Panc1 (cell line): Measurements from ENCODE around the gene CMIP. TPM values are rescaled to one million over a fixed set of nuclear protein-coding genes. Genes with fewer than 3 reads are reported as not detected.

ENCODE experiments used
- ATAC-seq: fragments of 200-7000 bp; cut with Tn5 transposase; 2 replicates; pipeline ENCODE4 v1.9.1; 2020; ENCODE audit warnings: mild to moderate bottlenecking, moderate library complexity
- BruUV-seq: library from RNA; stranded (reverse); fragments of 400-500 nt; replicated peaks from 2 replicates; lab custom pipeline; 2021; lab: Mats Ljungman, UMichigan
- CTCF ChIA-PET: fragments of 300-600 bp; sonication (Branson Sonifier 250); formaldehyde crosslinking; loops from one replicate; lab custom pipeline; 2022; ENCODE audit warnings: antibody characterized with exemption; lab: Charles Lee
- POLR2A ChIA-PET: fragments of 300-600 bp; sonication (Branson Sonifier 250); formaldehyde crosslinking; loops from one replicate; lab custom pipeline; 2022; ENCODE audit warnings: antibody characterized with exemption; lab: Charles Lee
- DNase-seq: peaks from one replicate; pipeline ENCODE4 v3.0.0-alpha.2; 2010; ENCODE audit warnings: low read depth, low spot score
- H3K27ac ChIP-seq: 2 replicates; pipeline ENCODE4 v1.5.1; 2011; ENCODE audit warnings: mild to moderate bottlenecking, low read length, inconsistent platforms
- H3K27me3 ChIP-seq: fragments of 200-500 bp; sonication (Bioruptor generic); 2 replicates; pipeline ENCODE4 v1.6.0; 2014; ENCODE audit warnings: low read length, inconsistent platforms; ENCODE audit not compliant: control insufficient read depth, insufficient read depth
- H3K36me3 ChIP-seq: fragments of 200-500 bp; sonication (Bioruptor generic); 2 replicates; pipeline ENCODE4 v1.5.1; 2014; ENCODE audit warnings: inconsistent platforms, mild to moderate bottlenecking, low read length, moderate library complexity; ENCODE audit not compliant: control insufficient read depth, insufficient read depth
- H3K4me1 ChIP-seq: 2 replicates; pipeline ENCODE4 v1.5.1; 2011; ENCODE audit warnings: inconsistent platforms, mild to moderate bottlenecking, low read length, moderate library complexity; ENCODE audit not compliant: control insufficient read depth, insufficient read depth
- H3K4me3 ChIP-seq, 2 experiments: 2 replicates each; pipeline ENCODE4 v1.5.1; 2011 to 2012; ENCODE audit warnings: low read depth in 2 of 2, low read length in 2 of 2, mild to moderate bottlenecking in 2 of 2, inconsistent platforms in 1 of 2, moderate library complexity in 1 of 2
- H3K9me3 ChIP-seq: fragments of 200-500 bp; sonication (Bioruptor generic); 2 replicates; pipeline ENCODE4 v1.5.1; 2014; ENCODE audit warnings: low read depth, mild to moderate bottlenecking, inconsistent platforms, low read length, moderate library complexity; ENCODE audit not compliant: control insufficient read depth, insufficient read depth
- POLR2AphosphoS5 ChIP-seq: IDR thresholded peaks from 2 replicates; pipeline ENCODE4 v1.6.1; 2012; ENCODE audit warnings: mild to moderate bottlenecking, low read depth, low read length, moderate library complexity
- SIN3A ChIP-seq: IDR thresholded peaks from 2 replicates; pipeline ENCODE4 v1.6.1; 2012; ENCODE audit warnings: low read depth, mild to moderate bottlenecking, low read length, moderate library complexity, borderline replicate concordance; ENCODE audit not compliant: insufficient read depth
- TCF7L2 ChIP-seq: IDR thresholded peaks from 2 replicates; pipeline ENCODE4 v1.6.1; 2011; ENCODE audit warnings: mild to moderate bottlenecking, low read depth, low read length, inconsistent platforms
- in situ Hi-C: cut with HindIII; loops from 2 replicates; pipeline ENCODE4 v1.10.0; 2016; ENCODE audit warnings: low sequenced_read_pairs, low pct_unique_long_range_greater_than_20kb
- intact Hi-C: fragments of 100-400 bp; cut with micrococcal nuclease; formaldehyde crosslinking; loops from one replicate; pipeline ENCODE4 v1.10.0; 2022; ENCODE audit not compliant: unreplicated experiment
- total RNA-seq: library from RNA; stranded (reverse); gene quantifications from one replicate; pipeline ENCODE4 v1.2.1, GENCODE V29; 2021; ENCODE audit not compliant: unreplicated experiment
- TF ChIP-seq, protein P1 (sequence below): fragments of 450-650 bp; IDR thresholded peaks from 2 replicates; pipeline ENCODE4 v1.5.1; 2017; ENCODE audit warnings: mild to moderate bottlenecking
- TF ChIP-seq, protein P2 (sequence below), 2 experiments: IDR thresholded peaks; 2 replicates each; pipeline ENCODE4 v1.6.1; 2011 to 2012; ENCODE audit warnings: low read depth in 2 of 2, control low read depth in 1 of 2, low read length in 1 of 2, mild to moderate bottlenecking in 1 of 2, moderate library complexity in 1 of 2; ENCODE audit not compliant: insufficient read depth in 1 of 2

Gene CMIP
- total RNA-seq, 1 experiment from 2014 or later: 49.7 TPM

DNA sequence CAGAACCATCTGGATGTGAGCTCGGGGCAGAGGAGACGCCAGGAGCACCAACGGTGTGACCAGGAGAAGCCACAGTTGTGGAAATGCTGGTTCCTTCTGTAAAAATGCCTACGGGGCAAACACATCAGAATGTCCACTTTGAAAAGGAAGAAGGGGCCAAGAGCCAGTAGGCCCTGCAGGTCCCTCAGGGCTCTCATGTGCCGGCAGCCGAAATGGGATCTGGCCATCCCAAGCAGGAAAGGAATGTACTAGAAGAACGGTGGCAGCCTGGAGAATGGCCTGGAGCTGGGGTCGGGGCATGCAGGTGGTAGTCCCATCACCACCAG, 172.4 kb downstream of the CMIP start:
- in situ Hi-C loops: no loop called here
- ATAC-seq (no peak), DNase-seq (no peak)
- POLR2A ChIA-PET: no interaction called here
- Histone ChIP-seq H3K9me3 (no peaks in the 10 kb centered on the region), H3K4me3 (no peak overlapping the region), H3K27ac (no peak overlapping the region), H3K27me3 (no peaks in the 10 kb centered on the region), H3K36me3 (no peaks in the 10 kb centered on the region), H3K4me1 (no peaks in the 10 kb centered on the region)
- CTCF ChIA-PET: no interaction called here
- TF ChIP-seq TCF7L2: no peak
- TF ChIP-seq, protein P1, sequence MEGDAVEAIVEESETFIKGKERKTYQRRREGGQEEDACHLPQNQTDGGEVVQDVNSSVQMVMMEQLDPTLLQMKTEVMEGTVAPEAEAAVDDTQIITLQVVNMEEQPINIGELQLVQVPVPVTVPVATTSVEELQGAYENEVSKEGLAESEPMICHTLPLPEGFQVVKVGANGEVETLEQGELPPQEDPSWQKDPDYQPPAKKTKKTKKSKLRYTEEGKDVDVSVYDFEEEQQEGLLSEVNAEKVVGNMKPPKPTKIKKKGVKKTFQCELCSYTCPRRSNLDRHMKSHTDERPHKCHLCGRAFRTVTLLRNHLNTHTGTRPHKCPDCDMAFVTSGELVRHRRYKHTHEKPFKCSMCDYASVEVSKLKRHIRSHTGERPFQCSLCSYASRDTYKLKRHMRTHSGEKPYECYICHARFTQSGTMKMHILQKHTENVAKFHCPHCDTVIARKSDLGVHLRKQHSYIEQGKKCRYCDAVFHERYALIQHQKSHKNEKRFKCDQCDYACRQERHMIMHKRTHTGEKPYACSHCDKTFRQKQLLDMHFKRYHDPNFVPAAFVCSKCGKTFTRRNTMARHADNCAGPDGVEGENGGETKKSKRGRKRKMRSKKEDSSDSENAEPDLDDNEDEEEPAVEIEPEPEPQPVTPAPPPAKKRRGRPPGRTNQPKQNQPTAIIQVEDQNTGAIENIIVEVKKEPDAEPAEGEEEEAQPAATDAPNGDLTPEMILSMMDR: no peak
- TF ChIP-seq, protein P2, sequence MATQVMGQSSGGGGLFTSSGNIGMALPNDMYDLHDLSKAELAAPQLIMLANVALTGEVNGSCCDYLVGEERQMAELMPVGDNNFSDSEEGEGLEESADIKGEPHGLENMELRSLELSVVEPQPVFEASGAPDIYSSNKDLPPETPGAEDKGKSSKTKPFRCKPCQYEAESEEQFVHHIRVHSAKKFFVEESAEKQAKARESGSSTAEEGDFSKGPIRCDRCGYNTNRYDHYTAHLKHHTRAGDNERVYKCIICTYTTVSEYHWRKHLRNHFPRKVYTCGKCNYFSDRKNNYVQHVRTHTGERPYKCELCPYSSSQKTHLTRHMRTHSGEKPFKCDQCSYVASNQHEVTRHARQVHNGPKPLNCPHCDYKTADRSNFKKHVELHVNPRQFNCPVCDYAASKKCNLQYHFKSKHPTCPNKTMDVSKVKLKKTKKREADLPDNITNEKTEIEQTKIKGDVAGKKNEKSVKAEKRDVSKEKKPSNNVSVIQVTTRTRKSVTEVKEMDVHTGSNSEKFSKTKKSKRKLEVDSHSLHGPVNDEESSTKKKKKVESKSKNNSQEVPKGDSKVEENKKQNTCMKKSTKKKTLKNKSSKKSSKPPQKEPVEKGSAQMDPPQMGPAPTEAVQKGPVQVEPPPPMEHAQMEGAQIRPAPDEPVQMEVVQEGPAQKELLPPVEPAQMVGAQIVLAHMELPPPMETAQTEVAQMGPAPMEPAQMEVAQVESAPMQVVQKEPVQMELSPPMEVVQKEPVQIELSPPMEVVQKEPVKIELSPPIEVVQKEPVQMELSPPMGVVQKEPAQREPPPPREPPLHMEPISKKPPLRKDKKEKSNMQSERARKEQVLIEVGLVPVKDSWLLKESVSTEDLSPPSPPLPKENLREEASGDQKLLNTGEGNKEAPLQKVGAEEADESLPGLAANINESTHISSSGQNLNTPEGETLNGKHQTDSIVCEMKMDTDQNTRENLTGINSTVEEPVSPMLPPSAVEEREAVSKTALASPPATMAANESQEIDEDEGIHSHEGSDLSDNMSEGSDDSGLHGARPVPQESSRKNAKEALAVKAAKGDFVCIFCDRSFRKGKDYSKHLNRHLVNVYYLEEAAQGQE (IDR thresholded peaks at IDR 0.05; ENCODE audit: insufficient read depth in 1 of 2, low read depth in 2 of 2, low read length in 1 of 2): no peak
- TF ChIP-seq POLR2AphosphoS5: no peak
- no peak for TF ChIP-seq SIN3A
- intact Hi-C loops: no loop called here
- no TSS peak for BruUV-seq

DNA sequence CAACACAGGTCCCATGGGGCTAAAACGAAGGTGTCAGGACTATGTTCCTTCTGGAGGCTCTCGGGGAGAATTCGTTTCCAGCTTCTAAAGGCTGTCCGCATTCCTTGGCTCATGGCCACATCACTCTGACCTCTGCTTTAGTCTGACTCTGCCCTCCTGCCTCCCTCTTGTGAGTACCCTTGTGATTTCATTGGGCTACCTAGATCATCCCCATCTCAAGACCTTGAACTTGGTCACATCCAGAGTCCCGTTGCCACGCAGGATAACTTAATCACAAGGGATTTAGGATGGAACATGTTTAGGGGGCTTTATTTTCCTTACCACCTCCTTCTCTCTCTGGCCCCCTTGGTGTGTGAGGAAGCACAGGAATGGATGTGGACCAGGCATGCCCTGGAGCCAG, 173.6 kb downstream of the CMIP start:
- no TSS peak for BruUV-seq
- in situ Hi-C loops: no loop called here

More for the DNA sequence above, 173.6 kb downstream of the CMIP start:
- Histone ChIP-seq H3K36me3 (no peaks in the 10 kb centered on the region), H3K4me3 (no peak overlapping the region), H3K9me3 (no peaks in the 10 kb centered on the region), H3K27me3 (no peaks in the 10 kb centered on the region), H3K27ac (no peak overlapping the region), H3K4me1 (no peaks in the 10 kb centered on the region; the same call in 1 of the 2 replicates)
- no peak for DNase-seq
- no peak for TF ChIP-seq TCF7L2
- TF ChIP-seq POLR2AphosphoS5: no peak
- TF ChIP-seq SIN3A: no peak
- TF ChIP-seq, protein P1: no peak
- TF ChIP-seq, protein P2 (IDR thresholded peaks at IDR 0.05; ENCODE audit: insufficient read depth in 1 of 2, low read depth in 2 of 2, low read length in 1 of 2): no peak
- CTCF ChIA-PET: no interaction called here
- POLR2A ChIA-PET: no interaction called here
- no peak for ATAC-seq
- intact Hi-C loops: no loop called here
